ENCODE data around the gene WFIKKN2.

- TF ChIP-seq POLR2A (IDR thresholded peaks at IDR 0.05; ENCODE audit: insufficient read depth in 1 of 2, low read depth in 2 of 2, low read length in 2 of 2) (no peak), ARHGAP35 (CRISPR knock-in tag; IDR thresholded peaks at IDR 0.05; ENCODE audit: borderline replicate concordance) (no peak), HIVEP1 (CRISPR knock-in tag; IDR thresholded peaks at IDR 0.05) (no peak), NFYB (CRISPR knock-in tag; IDR thresholded peaks at IDR 0.05) (no peak), JUND (CRISPR knock-in tag; IDR thresholded peaks at IDR 0.05) (no peak), ZNF530 (CRISPR knock-in tag; IDR thresholded peaks at IDR 0.05; ENCODE audit: low read depth) (no peak), HMG20B (CRISPR knock-in tag; conservative IDR thresholded peaks at IDR 0.05) (no peak), ZNF512B (CRISPR knock-in tag; IDR thresholded peaks at IDR 0.05; ENCODE audit: borderline replicate concordance) (no peak), ZNF331 (CRISPR knock-in tag; IDR thresholded peaks at IDR 0.05) (no peak), SALL1 (CRISPR knock-in tag; IDR thresholded peaks at IDR 0.05) (no peak)
These were observed 7.2 kb downstream of the WFIKKN2 start for GRCh38 chr17:50842506-50843149.
